GDM1 (cell line): ENCODE data around the gene GORASP1.

Source experiments
- DNase-seq: peaks from one replicate; lab custom pipeline; 2025; lab: John Stamatoyannopoulos, UW

The GORASP1 gene

DNA sequence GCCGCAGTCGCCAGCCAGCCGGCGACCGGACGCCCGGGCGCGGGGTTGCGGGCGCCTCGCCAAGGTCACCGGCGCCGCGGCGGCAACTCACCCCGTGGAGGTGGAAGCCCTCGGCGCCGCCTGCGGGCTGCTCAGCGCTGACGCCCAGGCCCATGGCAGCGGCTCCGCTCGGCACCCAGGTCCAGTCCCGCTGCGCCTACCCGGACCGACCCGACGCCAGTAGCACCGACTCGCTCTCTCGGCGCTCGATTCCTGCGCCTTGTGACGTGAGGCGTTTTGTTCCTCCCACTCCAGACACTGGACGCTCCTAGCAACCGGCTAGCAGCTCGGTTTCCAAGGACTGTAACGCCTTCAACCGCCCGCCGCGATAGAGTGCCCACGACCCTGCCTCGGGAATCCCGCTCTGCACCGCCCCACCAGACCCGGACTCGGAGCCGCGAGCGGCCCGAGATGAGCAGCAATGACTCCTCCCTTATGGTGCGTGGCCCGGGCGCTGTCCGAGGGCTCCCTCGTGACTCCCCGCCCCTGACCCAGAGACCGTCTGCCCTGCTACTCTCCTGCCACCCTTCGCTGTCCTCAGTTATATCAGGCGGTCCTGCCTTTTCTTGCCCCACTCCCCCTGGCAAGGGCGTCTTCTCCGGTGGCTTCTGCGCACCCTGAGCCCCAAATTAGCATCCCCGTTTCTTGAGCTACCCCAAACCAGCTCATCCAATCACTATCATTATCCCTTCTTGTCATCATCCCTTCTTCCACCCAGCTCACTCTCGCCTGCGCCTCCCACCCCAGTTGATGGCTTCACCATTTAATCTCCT, at the start of gene GORASP1, which contains the start of gene TTC21A:
Gene GORASP1 (minus strand): TSS at position 240 of the 812 bp plus-strand sequence. CDS start 86 bp downstream, at position 154.
Gene TTC21A (plus strand): TSS at position 293 of the 812 bp plus-strand sequence. CDS start 158 bp downstream, at position 451.
- DNase-seq: peak; percentile 37

DNA sequence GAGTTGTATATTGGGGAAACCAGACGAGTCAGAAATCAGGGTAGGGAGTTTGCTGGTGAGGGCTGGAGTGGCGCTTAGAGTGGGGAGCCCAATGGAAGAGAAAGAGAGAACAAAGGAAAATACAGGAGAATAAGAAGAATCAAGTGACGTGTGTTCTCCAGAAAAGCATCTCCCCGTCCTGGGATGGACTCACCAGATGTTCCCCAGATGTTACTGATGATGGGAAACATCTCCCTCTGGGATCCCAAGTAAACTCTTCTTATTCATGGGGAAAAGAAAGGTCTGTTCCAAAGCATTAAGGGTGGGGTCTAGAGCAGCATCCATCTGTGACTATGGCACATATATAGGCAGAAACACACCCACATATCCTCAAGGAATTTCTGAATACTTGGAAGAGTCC, 49.0 kb upstream of the GORASP1 start:
- DNase-seq: no peak

DNA sequence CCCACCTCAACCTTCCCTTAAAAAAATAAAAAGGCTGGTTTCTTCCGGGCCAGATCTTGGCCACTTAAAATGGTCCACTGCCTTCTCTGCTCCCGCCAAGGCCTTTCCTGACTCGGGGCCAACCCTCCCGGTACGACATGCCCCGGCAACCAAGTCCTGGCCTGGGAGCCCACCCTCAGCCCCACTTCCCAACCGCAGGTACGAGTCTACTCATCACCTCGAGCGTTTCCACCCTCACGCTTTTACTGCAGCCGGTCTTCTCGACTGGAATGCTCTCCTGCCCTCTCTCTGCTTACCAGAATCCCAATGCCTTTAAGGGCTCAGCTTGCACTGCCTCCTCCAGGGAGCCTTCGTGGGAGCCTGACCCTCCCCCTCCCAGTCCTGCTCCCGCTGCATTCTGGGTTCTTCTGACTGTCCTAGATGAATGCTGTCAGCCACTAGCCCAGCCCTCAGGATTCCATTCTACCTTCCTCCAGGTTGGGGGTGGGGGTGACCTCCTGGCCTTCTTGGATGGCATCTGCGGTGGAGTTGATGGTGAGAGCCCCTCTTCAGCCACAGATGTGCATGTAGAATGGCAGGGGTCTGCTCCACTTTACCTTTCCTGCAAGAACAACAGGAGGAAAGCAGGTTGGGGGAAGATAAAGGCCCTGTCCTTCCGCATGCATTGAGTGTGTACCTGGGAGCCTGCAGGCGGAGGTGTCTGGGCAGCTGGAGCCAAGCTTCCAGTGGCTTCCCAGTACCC, 47.0 kb upstream of the GORASP1 start:
- DNase-seq: no peak

DNA sequence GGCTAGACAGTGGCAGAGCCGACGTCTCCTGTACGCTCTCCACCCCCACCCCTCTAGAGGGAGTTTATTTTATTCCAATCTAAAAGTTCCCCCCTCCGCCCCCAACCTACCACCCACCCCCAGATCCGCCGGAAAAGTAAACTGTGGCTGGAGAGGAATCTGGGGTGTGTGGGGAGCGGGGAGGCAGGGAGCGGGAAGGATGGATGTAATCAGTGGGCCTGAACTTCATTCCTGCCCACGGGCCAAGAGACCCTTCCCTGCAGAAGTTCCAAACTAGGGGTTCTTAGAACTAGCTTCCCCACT, 46.5 kb upstream of the GORASP1 start:
- no peak for DNase-seq

DNA sequence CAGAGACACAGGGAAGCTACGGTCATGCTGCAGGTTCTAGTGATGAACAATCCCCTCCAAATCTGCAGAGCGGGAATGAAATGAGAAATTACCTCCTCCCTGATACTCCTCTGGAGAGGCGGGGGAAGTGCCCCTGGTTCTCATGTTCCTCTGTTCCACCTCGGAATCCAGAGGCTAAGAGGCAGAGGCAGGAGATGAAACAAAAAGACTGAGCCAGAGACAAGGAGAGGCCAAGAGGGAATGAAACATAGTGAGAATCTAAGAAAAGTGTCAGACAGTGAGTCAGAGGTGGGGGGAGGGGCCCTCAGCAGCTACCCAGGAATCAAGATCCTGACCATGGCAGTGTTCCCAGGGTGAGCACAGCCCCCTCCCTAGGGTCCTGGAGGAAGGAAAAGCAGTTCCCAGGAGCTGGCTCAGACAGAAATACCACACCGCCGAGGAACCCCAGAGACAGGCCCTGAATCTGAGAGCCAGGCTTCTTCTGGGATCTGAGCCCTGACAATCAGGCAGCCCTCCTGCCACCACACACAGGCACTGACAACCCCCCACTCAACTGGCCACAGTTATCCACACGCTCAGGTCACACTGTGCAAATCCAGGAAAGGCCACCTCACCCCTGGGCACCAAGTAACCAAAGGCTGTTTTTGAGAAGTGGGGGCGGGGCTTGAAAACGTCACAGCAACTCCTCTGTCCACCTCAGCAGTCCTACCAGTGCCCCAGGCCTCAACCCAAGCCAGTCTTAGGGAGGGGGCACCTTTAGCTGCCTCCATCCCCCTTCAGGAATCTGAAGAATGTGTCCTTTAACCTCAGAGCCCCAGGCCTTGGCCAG, 43.6 kb upstream of the GORASP1 start:
- DNase-seq: no peak

DNA sequence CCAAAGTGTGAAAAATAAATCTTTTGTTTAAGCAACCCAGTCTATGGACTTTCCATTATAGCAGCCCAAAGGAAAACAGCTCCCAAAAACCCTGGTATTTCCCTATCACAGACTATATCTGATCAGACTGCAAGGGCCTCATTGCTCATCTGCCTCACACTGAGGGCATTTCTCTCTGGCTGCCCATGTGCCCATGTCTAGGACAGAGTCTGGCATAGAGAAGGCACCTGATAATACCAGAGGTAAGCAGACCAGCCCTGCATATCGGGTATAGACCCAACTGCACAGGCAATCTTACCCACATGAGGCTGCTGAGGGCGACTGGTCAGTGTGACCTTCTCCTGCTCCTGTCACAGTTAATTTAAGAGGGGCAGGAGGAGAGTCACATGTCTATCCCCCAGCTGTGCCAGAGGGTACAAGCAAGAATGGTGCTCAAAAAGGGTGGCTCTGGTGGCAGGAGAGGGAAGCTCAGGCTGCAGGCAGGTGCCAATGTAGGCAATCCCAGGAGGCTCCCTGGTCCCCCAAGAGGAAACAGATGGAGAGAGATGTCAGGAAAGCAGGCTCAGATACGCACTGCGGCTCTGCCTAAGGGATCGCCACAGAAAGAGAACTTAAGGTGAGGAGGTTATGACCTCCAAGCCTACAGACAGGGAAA, 42.8 kb upstream of the GORASP1 start:
- no peak for DNase-seq

DNA sequence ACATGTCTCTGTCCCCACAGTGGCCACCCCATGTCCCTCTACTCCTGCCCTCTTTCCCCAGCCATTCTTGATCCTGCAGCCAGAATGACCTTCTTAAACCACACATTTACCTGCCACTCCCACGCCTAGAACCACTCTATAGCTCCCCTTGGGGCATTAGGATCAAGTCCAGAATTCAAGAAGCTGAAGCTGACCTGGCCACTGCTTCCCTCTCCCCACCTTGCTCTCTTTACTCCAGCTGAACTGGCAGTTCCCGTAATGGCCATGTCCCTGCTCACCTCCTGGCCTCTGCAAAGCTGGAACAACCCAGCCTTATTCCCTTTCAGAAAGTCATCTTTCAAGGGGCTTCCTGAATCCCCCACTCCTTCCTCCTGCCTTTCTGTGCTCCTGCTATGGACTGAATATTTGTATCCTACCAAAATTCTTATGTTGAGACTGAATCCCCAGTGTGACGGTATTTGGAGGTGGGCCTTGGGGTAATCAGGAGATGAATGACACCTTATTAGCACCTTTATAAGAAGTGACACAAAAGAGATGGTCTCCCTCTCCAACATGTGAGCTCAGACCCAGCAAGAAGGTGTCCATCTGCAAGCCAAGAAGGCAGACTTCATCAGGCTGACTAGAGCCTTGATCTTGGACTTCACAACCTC, 42.2 kb upstream of the GORASP1 start:
- no peak for DNase-seq

DNA sequence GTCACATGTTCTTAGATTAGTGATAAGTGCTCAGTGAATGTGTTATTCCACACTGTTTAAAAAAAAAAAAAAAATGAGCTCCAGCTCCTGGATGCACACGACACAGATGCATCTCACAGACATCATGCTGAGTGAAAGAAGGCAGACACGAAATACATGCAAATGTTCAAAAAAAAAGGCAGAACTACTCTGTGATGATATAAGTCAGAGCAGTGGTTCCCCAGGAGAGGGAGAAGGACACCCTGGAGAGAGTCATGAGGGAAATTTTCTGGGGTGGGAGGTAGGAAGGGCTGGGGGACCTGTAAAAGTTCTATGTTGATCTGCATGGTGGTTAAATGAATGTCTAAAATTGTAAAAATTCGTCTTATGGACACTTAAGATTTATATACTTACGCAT, 41.6 kb upstream of the GORASP1 start:
- DNase-seq: no peak

DNA sequence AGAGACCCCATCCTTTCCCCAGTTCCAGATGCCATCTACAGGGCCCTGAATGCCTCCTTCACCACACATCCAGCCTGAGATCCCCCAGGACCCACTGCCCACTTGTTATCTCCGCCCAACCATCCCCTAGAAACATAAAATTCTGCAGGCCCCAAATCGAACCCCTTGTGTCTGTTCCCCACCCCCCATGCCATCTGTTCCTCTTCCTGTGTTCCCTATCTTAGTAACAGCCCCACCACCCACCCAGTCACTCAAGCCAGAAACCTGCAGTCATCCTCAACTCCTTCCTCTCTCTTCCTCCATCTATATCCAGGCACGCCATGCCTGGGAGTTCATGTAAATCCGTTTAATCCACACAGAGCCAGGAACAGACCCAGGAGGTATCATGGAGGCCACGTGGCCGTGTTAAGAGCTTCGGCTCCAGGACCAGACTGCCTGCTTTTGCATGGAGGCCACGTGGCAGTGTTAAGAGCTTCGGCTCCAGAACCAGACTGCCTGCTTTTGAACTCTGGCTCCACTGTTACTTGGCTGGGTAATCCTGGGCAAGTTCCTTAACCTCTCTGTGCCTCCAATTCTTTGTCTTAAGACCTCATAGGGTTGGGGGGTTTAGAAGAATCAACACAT, 41.1 kb upstream of the GORASP1 start:
- peak; percentile 60 for DNase-seq

DNA sequence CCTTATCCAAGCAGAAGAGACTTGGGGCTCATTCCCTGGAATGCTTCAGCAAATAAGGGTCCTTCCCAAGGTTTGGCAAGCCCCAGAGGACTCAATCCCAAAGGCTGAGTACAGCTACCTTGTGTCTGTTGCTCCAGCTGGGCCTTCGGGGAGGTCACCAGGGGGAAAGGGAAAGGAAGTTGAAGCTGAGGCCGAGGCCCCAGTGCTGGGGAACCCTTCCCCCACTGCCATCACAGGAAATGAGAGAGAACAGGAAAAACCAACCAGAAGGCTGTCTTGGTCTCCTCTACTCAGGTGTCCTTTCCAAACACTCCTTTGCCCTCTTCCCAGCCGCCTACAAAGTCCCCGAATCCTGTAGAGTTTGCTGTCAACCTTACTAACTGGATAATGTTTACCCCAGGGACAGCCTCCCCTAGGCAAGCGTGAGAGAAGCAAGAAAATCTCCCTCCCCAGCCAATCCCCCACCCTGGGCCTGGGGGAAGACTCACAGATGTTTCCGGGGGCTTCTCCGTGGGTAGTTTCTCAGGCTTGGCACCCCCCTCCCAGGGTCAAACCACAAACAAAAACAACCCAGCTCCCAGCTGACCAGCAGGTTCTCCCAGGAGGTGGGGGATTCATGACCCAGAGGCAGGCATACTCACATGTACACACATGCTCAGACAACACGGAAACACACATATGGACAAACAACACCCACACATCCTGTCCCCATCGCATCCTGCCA, 40.4 kb upstream of the GORASP1 start:
- peak; percentile 70 for DNase-seq

DNA sequence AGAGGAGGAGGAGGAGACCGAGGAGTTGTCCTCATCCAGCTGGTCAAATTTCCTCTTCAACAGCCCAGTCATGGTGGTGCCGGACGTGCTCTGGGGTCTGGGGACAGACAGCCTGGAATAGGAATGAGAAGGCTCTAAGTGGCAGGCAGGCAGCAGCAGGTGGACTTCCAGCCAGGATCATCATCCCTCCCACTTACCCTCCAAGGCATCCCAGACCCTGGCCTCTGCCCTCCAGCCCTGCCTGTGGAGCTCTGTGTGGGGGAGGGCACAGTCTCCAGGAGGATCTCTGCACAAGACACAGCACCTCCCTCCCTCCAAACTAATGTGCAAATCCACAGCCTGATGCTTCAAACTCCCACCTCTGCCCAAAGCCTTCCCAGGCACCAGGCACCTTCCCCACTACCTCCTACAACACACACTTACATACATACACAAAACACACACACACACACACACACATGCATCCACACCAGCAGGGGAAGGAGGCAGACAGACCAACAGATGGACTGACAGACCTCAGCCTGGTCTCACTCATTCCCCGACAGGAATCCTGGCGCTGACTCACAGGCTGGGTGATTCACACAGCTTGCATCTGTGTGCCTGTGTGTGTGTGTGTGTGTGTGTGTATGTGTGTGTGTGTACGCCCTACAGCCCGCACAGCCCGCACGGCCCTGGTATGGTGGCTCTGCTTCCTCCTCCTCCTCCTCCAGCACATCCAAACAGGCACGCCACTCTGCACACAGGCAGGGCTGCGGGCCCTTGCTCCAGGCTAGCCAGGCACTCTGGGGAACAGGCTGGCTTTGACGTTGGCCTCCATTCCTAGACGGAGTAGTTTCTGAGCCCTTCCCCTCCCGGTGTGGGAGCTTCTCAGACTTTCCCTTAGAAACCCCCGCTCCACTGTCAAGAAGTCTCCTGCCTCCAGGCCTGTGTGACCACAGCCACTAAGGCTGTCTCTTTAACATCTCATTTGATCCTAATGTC, 39.5 kb upstream of the GORASP1 start:
- DNase-seq: peak; percentile 90

DNA sequence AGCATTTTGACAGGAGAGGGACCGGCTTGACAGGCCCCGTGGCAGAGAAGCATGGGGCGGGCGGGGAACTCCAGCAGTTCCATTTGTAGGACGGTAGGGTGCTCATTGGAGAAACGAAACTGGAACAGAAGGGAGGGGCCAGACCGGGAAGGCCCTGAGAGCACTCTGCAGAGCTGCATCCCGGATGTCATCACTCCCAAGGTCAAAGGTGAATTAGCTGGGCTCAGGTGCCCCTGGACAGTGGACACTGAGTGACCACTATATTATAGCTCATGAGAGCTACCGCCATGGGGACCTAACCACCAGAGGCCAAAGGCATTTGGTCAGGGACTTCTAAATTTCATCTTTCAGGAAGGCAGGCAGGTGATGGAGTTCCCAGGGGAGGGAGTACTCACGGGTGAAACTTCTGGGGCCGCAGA, 38.7 kb upstream of the GORASP1 start:
- no peak for DNase-seq

DNA sequence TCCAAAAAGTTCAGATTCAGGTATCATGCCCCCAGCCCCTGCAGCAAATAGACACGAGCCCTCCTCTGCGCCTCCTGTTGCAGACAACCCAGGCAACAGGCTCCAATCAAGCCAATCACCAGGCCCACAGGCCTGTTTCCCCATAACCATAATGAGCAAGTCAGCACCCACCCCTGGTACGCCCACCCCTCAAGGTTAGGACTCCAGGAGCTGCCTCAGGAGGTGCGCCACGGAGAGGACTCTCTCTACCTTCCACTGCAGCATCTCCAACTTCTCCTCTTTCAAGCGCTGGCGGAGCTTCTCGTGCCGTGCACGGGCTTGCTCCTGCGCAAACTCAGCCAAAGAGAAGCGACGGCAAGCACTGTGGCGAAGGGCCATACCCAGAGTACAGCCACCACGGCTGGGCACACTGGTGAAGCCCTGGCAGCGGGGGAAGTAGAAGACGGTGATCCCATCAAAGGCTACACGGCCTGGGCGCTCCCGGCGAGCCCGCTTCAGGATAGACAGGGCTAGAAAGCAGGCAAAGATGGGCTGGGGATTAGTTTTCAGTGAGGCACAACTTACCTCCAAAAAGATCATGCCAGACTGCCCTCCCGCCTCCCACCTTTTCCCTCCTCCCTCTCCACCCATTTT, 37.4 kb upstream of the GORASP1 start:
- DNase-seq: no peak

DNA sequence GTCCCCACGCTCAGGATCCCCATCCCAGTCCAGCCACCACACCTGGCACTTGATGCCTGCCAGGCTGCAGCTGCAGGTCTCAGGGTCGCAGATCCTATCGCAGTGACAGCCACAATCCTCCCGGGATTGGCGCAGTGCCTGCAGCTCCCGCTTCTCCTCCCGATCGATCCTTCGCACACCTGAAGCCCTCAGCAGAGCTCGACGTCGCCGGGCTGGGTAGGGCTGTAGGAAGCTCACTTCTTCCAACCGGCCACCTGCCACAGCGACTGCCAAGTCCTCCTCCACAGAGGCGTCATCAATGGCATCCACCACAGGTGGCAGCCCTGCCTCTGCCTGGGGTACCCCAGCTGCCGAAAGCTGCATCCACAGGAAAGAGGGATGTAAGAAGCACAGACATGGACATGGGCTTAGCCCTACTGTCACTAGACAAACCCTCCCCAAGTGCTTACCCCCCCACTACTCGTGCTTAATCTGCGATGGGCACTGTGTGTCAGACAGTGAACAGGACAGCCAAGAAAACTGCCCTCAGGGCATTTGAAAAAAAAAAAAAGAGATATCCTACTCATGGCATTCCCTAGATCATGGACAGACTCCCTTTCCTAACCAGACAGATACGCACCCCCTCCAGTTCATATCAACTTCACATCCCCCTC, 36.8 kb upstream of the GORASP1 start:
- no peak for DNase-seq

DNA sequence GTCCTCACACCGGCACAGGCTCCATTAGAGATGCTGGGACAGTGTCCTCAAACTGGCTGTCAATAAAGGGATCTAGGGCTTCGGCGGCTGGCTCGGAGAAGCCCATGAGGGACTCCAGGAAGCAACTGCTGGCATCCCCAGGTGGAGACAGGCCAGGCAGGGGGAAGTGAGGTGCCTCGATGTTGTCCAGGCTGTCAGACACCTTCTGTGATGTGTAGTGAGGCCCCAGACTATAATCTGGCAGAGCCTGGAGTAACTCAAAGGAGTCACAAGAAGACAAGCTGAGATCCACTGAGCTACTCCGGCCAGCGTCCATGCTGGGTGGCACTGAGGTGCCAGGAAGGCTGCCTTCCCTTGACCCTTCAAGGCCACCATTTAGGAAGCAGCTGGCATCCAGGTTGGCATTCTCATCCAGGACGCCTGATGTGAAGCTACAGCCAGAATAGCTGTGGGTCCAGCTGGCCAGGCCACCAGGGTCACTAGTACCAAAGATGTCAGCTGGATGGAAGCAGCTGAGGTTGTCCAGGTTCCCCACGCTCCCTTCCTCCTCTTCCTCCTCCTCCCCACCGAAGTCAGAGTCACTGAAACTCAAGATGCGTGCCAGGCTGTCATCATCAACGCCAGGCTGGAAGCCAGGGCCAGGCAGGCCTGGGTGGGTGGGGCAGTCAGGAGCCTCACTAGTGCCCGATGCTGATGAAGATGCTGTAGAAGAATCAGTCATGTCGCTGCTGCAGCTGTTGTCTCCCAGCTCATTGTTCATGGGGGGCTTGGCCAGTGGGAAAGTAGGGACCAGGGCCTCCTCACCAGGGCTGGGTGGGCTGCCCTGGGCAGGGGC, 35.8 kb upstream of the GORASP1 start:
- DNase-seq: no peak

DNA sequence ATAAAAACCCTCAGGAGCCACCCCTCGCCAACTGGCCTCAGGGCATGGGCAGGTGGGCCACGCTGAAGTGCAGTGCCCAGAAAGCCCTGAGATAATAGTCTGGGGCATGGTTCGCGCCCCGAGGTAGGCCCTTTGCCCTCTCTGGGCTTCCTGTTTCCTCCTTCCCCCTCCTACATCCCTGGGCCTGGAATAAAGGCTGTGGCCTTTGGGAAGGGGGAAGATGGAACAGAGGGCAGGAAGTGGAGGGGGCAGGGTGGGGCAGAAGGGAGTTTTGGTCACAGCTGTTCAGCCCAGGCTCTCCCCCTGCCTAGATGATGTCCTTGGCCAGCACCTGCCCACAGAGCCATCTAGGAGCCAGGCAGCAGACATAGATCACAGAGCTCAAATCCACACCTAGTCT, 34.6 kb upstream of the GORASP1 start:
- DNase-seq: no peak
